Osteocyte (in vitro differentiated cells): ENCODE results near the gene CIAO3. TPM values are rescaled to one million over a fixed set of nuclear protein-coding genes. Genes with fewer than 3 reads are reported as not detected.

Source experiments
- DNase-seq: peaks from one replicate; pipeline ENCODE4 v3.0.0; 2021; ENCODE audit warnings: mixed read lengths; ENCODE audit not compliant: unreplicated experiment; ENCODE audit errors: extremely low spot score
- H3K27ac Mint-ChIP-seq: one replicate; pipeline ENCODE4 v1.8.0; 2021; ENCODE audit warnings: mild to moderate bottlenecking, mixed read lengths; ENCODE audit not compliant: unreplicated experiment
- H3K27me3 Mint-ChIP-seq: one replicate; pipeline ENCODE4 v1.8.0; 2021; ENCODE audit warnings: mixed read lengths; ENCODE audit not compliant: unreplicated experiment
- H3K36me3 Mint-ChIP-seq: one replicate; pipeline ENCODE4 v1.8.0; 2021; ENCODE audit warnings: mixed read lengths; ENCODE audit not compliant: unreplicated experiment
- H3K4me1 Mint-ChIP-seq: one replicate; pipeline ENCODE4 v1.8.0; 2021; ENCODE audit warnings: mixed read lengths; ENCODE audit not compliant: unreplicated experiment
- H3K4me3 Mint-ChIP-seq: one replicate; pipeline ENCODE4 v1.8.0; 2021; ENCODE audit warnings: mild to moderate bottlenecking, moderate library complexity, mixed read lengths; ENCODE audit not compliant: unreplicated experiment
- H3K9me3 Mint-ChIP-seq: one replicate; pipeline ENCODE4 v1.8.0; 2021; ENCODE audit warnings: mixed read lengths; ENCODE audit not compliant: unreplicated experiment
- total RNA-seq: library from RNA; stranded (reverse); gene quantifications from 2 replicates; pipeline ENCODE4 v1.2.1, GENCODE V29; 2021
- TF ChIP-seq, protein P1 (sequence below): fragments of 200-600 bp; sonication (generic); IDR thresholded peaks from 2 replicates; pipeline ENCODE4 v1.5.0; 2021; ENCODE audit warnings: antibody characterized with exemption, mild to moderate bottlenecking, moderate library complexity

CIAO3 gene
- total RNA-seq, 1 donor from 2014 or later = 31.4 TPM

DNA sequence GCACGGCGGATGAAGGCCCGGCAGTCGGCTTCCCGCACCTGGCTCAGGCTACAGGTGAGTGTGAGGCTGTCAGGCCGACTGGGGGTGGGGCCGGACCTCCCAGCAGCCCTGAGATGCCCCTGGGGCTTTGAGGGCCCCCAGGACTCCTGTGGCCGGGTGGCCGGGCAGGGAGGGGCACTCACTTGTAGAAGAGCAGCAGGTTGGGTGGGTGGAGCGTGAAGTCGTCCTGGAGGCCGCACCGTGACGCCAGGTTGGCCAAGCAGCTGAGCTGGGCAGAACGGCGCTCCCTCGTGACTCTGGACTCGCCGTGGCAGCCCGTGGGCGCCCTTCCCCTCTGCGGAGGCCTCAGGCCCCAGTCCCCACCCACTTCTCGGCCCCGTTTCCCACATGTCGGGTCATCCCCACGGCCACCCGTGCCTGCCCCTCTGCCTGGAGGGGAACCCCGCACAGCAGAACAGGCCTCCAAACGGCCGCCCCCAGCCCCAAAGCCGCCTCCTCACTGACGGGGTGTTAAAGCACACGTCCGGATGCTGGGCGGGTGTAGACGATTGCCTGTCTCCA, 34.5 kb upstream of the CIAO3 start:
- no peaks in the 10 kb centered on the region for H3K9me3 Mint-ChIP-seq
- no peak for DNase-seq

GRCh38 chr16:774086-775001, 33.5 kb upstream of the CIAO3 start:
- Mint-ChIP-seq H3K27me3 (no peaks in the 10 kb centered on the region), H3K27ac (no peak overlapping the region), H3K36me3 (no peaks in the 10 kb centered on the region), H3K4me3 (no peak overlapping the region), H3K9me3 (no peaks in the 10 kb centered on the region), H3K4me1 (peaks cover 4% of the 10 kb centered on the region)
- TF ChIP-seq, protein P1, sequence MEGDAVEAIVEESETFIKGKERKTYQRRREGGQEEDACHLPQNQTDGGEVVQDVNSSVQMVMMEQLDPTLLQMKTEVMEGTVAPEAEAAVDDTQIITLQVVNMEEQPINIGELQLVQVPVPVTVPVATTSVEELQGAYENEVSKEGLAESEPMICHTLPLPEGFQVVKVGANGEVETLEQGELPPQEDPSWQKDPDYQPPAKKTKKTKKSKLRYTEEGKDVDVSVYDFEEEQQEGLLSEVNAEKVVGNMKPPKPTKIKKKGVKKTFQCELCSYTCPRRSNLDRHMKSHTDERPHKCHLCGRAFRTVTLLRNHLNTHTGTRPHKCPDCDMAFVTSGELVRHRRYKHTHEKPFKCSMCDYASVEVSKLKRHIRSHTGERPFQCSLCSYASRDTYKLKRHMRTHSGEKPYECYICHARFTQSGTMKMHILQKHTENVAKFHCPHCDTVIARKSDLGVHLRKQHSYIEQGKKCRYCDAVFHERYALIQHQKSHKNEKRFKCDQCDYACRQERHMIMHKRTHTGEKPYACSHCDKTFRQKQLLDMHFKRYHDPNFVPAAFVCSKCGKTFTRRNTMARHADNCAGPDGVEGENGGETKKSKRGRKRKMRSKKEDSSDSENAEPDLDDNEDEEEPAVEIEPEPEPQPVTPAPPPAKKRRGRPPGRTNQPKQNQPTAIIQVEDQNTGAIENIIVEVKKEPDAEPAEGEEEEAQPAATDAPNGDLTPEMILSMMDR = no peak
- DNase-seq = no peak

More for the DNA sequence above, 34.5 kb upstream of the CIAO3 start:
- Mint-ChIP-seq H3K4me3 (no peak overlapping the region), H3K36me3 (no peaks in the 10 kb centered on the region), H3K27me3 (no peaks in the 10 kb centered on the region), H3K4me1 (peaks cover 4% of the 10 kb centered on the region), H3K27ac (no peak overlapping the region)
- TF ChIP-seq, protein P1 = no peak

DNA sequence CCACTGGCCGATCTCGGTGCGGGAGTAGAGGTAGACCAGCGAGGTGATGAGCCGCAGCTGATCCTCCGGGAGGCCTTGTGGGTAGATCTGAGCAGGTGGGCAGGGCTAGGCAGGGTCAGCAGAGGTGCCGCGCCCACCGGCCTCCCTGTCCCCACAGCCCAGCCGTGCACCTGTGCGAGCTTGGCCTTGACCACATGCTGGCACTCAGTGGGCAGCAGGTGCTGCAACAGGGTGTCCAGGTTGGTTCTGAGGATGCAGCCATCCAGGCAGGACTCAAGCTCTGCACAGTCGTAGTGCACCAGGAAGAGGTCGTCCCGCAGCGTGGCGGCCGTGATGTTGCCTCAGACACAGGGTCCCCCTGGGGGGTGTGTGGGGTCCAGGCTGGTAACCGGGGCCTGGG, 32.2 kb upstream of the CIAO3 start:
- DNase-seq = no peak
- TF ChIP-seq, protein P1 = no peak
- Mint-ChIP-seq H3K27ac (no peak overlapping the region), H3K27me3 (no peaks in the 10 kb centered on the region), H3K9me3 (no peaks in the 10 kb centered on the region), H3K4me3 (no peak overlapping the region), H3K36me3 (no peaks in the 10 kb centered on the region), H3K4me1 (peaks cover 4% of the 10 kb centered on the region)

- H3K27ac Mint-ChIP-seq = no peak overlapping the region
- DNase-seq = no peak
- no peaks in the 10 kb centered on the region for H3K4me1 Mint-ChIP-seq
- no peak overlapping the region for H3K4me3 Mint-ChIP-seq
- H3K27me3 Mint-ChIP-seq = no peaks in the 10 kb centered on the region
- H3K36me3 Mint-ChIP-seq = no peaks in the 10 kb centered on the region
- TF ChIP-seq, protein P1 = no peak
- H3K9me3 Mint-ChIP-seq = no peaks in the 10 kb centered on the region
These were observed 29.6 kb upstream of the CIAO3 start for GRCh38 chr16:770411-770810.

DNA sequence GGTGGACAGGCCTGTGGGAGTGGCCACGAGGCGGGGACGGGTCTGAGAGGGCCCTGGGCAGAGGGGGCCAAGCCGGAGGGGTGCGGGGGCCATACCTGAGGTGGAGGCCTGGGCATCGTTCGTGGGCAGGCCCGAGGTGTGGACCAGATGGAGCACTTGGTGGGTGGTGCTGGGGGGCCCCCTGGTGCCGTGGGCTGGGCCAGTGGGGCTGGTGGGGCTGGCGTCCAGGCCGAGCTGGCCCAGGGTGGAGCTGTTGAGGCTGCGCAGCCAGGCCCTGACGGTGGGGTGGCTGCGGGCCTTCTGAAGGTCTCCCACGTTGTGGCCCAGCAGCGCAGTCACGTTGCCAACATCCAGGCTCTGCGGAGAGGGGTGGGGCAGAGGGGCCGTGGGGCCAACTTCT, 29.1 kb upstream of the CIAO3 start:
- Mint-ChIP-seq H3K9me3 (no peaks in the 10 kb centered on the region), H3K4me3 (no peak overlapping the region), H3K4me1 (no peaks in the 10 kb centered on the region), H3K27me3 (no peaks in the 10 kb centered on the region), H3K27ac (no peak overlapping the region), H3K36me3 (no peaks in the 10 kb centered on the region)
- DNase-seq = no peak
- TF ChIP-seq, protein P1 = no peak
